NCI-H1930 (cell line): ENCODE measurements around the gene PPM1H.

Experiments used
- DNase-seq, 2 experiments: peaks; one replicate each; lab custom pipeline; 2025; lab: John Stamatoyannopoulos, UW

PPM1H gene

DNA sequence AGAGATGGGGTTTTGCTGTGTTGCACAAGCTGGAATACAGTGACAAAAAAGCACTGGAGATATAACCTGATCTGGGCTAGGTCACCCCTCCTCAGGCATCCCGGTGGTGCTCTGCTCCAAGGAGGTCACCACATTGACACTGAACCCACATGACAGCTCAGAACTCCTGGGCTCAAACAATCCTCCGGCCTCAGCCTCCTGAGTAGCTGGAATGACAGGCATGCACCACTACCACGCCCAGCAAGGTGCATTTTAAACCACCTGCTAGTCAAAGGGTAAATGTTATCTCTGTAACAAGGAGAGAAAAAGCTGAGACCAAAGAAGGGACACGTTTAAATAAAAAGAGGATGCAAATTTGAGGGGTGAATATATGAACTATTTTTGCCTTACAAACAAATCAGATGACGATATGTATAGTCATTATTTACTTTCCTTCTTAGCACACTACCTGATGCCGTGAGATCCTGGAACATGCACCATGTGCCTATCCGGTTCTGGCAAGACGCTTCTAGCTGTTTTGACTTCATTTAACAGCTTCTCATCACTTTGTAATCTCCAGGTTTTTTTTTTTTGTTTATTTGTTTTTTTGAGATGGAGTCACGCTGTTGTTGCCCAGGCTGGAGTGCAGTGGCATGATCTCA is 135.1 kb downstream of the PPM1H start:
- no peak for DNase-seq

DNA sequence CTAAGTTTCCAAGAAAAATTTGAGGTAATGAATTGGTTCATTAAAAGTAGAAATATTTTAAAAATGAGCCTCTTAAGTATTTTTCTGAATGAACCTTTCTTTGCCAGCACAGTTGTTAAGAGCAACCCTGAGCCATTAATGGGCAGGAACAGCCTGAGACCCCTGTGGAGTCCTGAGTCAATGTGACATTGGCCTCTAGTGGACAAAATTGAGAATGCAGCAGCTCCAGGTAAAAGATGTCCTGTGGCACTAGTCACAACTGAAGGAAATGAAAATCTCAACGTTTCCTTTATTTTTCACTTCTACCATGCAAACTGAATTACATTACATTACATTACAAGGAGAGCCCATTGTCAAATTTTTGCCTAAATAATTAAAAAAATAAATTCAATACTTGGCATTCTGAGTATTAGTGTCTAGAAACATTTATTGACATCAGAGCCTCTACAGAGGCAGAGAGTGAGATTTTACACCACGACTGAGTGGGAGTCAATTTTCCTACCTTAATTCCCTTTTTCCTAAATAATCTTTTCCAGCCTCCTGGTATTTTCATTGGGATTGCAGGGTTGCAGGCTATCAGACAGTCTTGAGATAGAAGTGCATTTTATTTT is 135.7 kb downstream of the PPM1H start:
- peak; percentile 31 to 66 for DNase-seq

- no peak for DNase-seq
Measured at GRCh38 chr12:62794218-62794583, 140.7 kb downstream of the PPM1H start.

DNA sequence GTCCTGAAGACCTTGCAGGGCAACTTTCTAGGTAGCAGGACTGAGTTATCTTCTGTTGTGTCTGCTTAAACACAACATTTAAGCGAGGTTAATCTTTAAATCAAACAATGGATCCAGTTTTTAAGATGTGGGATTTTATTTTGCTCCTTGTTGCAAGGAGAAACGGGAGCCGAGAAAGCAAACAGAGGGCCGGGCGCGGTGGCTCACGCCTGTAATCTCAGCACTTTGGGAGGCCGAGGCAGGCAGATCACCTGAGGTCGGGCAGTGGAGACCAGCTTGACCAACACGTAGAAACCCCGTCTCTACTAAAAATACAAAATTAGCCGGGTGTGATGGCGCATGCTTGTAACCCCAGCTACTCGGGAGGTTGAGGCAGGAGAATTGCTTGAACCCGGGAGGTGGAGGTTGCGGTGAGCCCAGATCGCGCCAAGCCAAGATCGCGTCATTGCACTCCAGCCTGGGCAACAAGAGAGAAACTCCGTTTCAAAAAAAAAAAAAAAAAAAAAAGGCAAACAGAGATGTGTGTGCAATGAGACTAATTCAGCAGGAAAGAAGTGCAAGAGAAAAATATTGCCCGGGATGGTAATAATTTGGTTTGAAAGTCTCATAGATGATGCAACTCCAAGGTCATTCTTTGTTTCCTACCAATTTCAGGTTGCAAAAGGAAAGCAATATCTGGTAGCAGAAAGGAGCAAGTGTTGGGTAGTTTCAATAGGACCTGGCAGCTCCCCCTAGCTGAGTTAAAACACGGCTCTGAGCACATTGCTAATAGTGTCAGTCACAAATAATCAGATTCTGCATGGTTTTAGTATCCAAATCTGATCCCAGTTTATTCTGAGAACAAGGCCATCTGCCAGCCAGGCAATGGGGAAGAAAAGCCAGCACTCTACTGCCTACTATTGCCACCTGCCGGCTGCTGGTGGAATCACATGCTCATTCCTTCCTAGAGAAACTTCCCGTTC is 141.4 kb downstream of the PPM1H start:
- peak; percentile 24 to 57 for DNase-seq

DNA sequence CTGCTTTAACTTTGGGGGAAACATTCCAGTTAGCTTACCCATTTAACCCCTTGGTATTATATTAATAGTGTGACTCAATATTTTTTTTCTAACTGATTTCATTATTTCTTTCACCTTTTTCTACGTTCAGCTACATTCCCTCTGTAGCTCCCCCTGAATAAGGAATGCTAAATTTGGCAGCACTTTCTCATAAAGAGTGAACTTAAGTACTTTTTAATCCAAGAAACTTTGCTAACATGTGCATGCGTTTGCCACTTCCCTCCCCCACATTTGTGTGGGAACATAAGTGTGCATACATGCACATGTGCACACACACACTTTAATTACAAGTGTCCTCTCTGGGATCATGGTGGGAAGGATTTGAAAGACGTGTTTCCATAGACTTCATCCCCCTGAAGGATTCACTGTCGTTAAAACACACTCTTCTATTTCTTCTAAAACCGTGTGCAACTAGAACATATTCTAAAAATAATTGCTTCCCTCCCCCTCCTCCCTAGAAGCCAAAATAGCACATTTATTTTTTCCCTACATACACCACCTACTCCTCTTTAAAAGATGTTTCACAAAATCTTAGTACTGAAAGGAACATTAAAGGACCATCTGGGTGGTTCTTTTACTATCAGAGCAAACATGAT is 142.6 kb downstream of the PPM1H start:
- no peak for DNase-seq

DNA sequence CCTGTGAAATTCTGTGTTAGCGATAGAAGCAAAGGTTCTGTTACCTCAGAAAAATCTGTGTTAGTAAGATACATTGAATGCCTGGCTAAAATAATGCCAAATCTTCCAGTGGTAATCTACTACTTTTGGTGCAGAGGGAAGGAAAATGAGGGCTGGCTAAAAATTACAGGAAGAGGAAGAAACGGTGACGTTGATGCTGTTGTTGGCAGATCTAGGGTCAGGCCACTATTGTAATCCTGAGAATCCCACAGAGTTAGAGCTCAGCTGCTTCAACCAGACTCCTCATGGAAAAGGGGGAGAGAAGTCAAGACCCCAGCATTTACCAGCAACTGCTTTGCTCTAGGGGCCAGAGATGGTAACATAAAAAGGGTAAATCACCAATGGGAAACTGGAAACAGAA is 145.1 kb downstream of the PPM1H start:
- DNase-seq: no peak

GRCh38 chr12:62787611-62788010 is 147.3 kb downstream of the PPM1H start:
- DNase-seq: no peak

- DNase-seq: no peak
Measured at GRCh38 chr12:62787023-62787422, 147.9 kb downstream of the PPM1H start.

GRCh38 chr12:62785941-62786559 is 148.9 kb downstream of the PPM1H start:
- DNase-seq: no peak

- no peak for DNase-seq
Measured at GRCh38 chr12:62784576-62784975, 150.4 kb downstream of the PPM1H start.

DNA sequence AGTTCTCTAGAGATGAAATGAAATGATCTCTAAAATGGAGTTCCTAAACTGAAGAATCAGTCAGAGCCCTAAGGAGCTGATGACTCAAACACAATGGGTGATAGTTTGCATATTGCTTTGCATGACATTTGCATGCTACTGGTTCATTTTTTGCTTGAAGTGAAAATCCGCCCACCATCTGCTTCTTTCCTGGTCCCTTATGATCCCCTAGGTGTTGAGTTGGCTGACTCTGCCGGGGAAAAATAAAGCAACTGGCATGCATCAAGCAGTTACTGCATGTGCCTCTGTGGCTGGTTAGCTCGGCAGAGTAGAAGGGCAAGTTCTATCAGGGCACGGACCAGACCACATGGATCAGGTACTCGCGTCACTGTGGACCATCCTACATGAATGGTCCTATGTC is 151.1 kb downstream of the PPM1H start:
- DNase-seq: no peak

GRCh38 chr12:62781136-62781880 is 153.6 kb downstream of the PPM1H start:
- DNase-seq: no peak

- DNase-seq: no peak
Measured at GRCh38 chr12:62779488-62779887, 155.5 kb downstream of the PPM1H start.

- DNase-seq: no peak
Measured at GRCh38 chr12:62778187-62778586, 156.8 kb downstream of the PPM1H start.

DNA sequence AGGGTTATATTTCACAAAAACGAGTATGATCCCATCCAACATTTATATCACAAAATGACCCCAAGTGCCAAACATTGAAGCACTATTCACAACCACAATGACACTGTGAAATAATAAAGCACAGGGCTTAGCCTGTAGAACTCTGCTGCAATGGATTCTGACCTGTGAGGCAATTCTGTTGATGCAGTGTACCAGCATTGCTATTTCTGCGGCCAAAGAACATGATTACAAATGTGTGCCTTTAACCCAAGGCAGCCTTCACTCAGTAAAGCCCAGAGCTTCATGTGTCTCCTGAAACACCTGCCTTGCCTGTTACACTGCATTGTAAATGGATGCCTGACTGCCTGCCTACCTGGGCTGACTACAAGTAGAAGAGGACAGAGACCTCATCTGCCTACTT is 158.0 kb downstream of the PPM1H start:
- no peak for DNase-seq

- no peak for DNase-seq
Measured at GRCh38 chr12:62776575-62776974, 158.4 kb downstream of the PPM1H start.

- no peak for DNase-seq
Measured at GRCh38 chr12:62774794-62775193, 160.2 kb downstream of the PPM1H start.

GRCh38 chr12:62772416-62772955 is 162.5 kb downstream of the PPM1H start:
- DNase-seq: no peak

DNA sequence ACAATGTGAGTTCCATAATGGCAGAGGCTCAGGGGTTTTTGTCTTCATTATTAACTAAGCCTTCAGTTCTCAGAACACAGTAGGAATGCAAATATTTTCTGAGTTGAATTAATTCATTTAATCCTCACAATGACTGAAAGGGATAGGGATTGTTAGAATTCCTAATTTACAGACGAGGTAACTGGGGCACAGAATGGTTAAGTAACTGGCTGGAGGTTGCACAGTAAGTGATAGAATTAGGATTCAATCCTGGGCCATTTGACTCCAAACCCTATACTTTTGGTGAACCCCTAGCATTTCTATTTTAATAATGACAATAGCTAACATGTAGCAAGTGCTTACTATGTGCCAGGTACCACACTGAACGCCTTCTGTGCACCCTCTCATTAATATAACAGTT is 163.1 kb downstream of the PPM1H start:
- no peak for DNase-seq

- DNase-seq: no peak
Measured at GRCh38 chr12:62770381-62770780, 164.6 kb downstream of the PPM1H start.

- no peak for DNase-seq
Measured at GRCh38 chr12:62769076-62769619, 165.8 kb downstream of the PPM1H start.
